Panc1 (cell line): ENCODE measurements around the gene PEDS1. TPM values are rescaled to one million over a fixed set of nuclear protein-coding genes. Genes with fewer than 3 reads are reported as not detected.

Experiments used
- ATAC-seq: fragments of 200-7000 bp; cut with Tn5 transposase; 2 replicates; pipeline ENCODE4 v1.9.1; 2020; ENCODE audit warnings: mild to moderate bottlenecking, moderate library complexity
- BruUV-seq: library from RNA; stranded (reverse); fragments of 400-500 nt; replicated peaks from 2 replicates; lab custom pipeline; 2021; lab: Mats Ljungman, UMichigan
- CTCF ChIA-PET: fragments of 300-600 bp; sonication (Branson Sonifier 250); formaldehyde crosslinking; loops from one replicate; lab custom pipeline; 2022; ENCODE audit warnings: antibody characterized with exemption; lab: Charles Lee
- POLR2A ChIA-PET: fragments of 300-600 bp; sonication (Branson Sonifier 250); formaldehyde crosslinking; loops from one replicate; lab custom pipeline; 2022; ENCODE audit warnings: antibody characterized with exemption; lab: Charles Lee
- DNase-seq: peaks from one replicate; pipeline ENCODE4 v3.0.0-alpha.2; 2010; ENCODE audit warnings: low read depth, low spot score
- H3K27ac ChIP-seq: 2 replicates; pipeline ENCODE4 v1.5.1; 2011; ENCODE audit warnings: mild to moderate bottlenecking, low read length, inconsistent platforms
- H3K27me3 ChIP-seq: fragments of 200-500 bp; sonication (Bioruptor generic); 2 replicates; pipeline ENCODE4 v1.6.0; 2014; ENCODE audit warnings: low read length, inconsistent platforms; ENCODE audit not compliant: control insufficient read depth, insufficient read depth
- H3K36me3 ChIP-seq: fragments of 200-500 bp; sonication (Bioruptor generic); 2 replicates; pipeline ENCODE4 v1.5.1; 2014; ENCODE audit warnings: inconsistent platforms, mild to moderate bottlenecking, low read length, moderate library complexity; ENCODE audit not compliant: control insufficient read depth, insufficient read depth
- H3K4me1 ChIP-seq: 2 replicates; pipeline ENCODE4 v1.5.1; 2011; ENCODE audit warnings: inconsistent platforms, mild to moderate bottlenecking, low read length, moderate library complexity; ENCODE audit not compliant: control insufficient read depth, insufficient read depth
- H3K4me3 ChIP-seq, 2 experiments: 2 replicates each; pipeline ENCODE4 v1.5.1; 2011 to 2012; ENCODE audit warnings: low read depth in 2 of 2, low read length in 2 of 2, mild to moderate bottlenecking in 2 of 2, inconsistent platforms in 1 of 2, moderate library complexity in 1 of 2
- H3K9me3 ChIP-seq: fragments of 200-500 bp; sonication (Bioruptor generic); 2 replicates; pipeline ENCODE4 v1.5.1; 2014; ENCODE audit warnings: low read depth, mild to moderate bottlenecking, inconsistent platforms, low read length, moderate library complexity; ENCODE audit not compliant: control insufficient read depth, insufficient read depth
- POLR2AphosphoS5 ChIP-seq: IDR thresholded peaks from 2 replicates; pipeline ENCODE4 v1.6.1; 2012; ENCODE audit warnings: mild to moderate bottlenecking, low read depth, low read length, moderate library complexity
- SIN3A ChIP-seq: IDR thresholded peaks from 2 replicates; pipeline ENCODE4 v1.6.1; 2012; ENCODE audit warnings: low read depth, mild to moderate bottlenecking, low read length, moderate library complexity, borderline replicate concordance; ENCODE audit not compliant: insufficient read depth
- TCF7L2 ChIP-seq: IDR thresholded peaks from 2 replicates; pipeline ENCODE4 v1.6.1; 2011; ENCODE audit warnings: mild to moderate bottlenecking, low read depth, low read length, inconsistent platforms
- in situ Hi-C: cut with HindIII; loops from 2 replicates; pipeline ENCODE4 v1.10.0; 2016; ENCODE audit warnings: low sequenced_read_pairs, low pct_unique_long_range_greater_than_20kb
- intact Hi-C: fragments of 100-400 bp; cut with micrococcal nuclease; formaldehyde crosslinking; loops from one replicate; pipeline ENCODE4 v1.10.0; 2022; ENCODE audit not compliant: unreplicated experiment
- total RNA-seq: library from RNA; stranded (reverse); gene quantifications from one replicate; pipeline ENCODE4 v1.2.1, GENCODE V29; 2021; ENCODE audit not compliant: unreplicated experiment
- TF ChIP-seq, protein P1 (sequence below): fragments of 450-650 bp; IDR thresholded peaks from 2 replicates; pipeline ENCODE4 v1.5.1; 2017; ENCODE audit warnings: mild to moderate bottlenecking
- TF ChIP-seq, protein P2 (sequence below), 2 experiments: IDR thresholded peaks; 2 replicates each; pipeline ENCODE4 v1.6.1; 2011 to 2012; ENCODE audit warnings: low read depth in 2 of 2, control low read depth in 1 of 2, low read length in 1 of 2, mild to moderate bottlenecking in 1 of 2, moderate library complexity in 1 of 2; ENCODE audit not compliant: insufficient read depth in 1 of 2

Gene PEDS1
- total RNA-seq, 1 experiment from 2014 or later: 88.9 TPM

DNA sequence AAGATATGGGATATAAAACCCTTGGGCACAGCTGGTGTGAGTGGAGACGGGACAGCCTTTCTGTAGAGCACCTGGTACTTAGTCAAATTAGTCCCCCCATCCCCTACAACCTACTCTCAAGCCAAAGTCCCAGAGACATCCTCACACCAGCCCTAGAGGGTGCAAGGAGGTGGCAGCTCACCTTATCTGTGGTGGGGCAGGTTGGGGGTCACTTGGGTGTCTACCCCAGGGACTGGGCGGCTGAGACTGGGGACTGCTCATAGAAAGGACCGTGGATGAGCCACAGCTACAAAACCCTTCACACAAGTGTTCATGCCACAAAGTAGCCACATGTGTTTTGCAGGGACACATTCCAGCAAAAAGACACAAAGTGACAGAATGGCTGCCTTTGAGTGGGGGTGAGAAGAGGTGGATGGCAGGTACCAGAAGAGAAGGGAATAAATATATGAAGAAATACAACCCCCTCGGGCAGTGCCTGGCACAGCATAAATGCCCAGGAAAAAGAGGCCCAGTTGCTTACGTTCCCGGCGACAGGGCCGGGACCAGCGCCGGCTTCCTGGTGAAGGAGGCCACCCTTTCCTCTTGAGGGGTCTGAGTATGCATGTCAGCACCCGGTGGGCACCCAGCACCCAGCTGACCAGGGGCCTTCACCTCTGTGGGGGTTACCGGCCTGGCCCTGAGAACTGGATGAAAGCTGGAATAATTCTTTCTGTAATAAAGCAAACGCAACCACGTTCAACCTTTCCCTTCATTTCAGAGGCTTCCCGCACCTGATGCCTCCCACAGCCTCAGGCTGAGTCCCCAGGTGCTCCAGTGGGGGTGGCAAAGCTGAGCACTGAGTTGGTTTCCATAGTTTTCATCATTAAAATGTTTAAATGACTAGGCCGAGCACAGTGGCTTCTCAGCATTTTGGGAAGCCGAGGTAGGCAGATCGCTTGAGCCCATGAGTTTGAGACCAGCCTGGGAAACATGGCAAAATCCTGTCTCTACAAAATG is 22.7 kb upstream of the PEDS1 start:
- ChIA-PET POLR2A (interaction anchor here (0.6 kb wide), 1 partner anchor 27 kb away, joined by 3 read pairs; no protein-coding TSS in a partner anchor), CTCF (no interaction called here)
- no peak for ATAC-seq
- no peak for DNase-seq
- no peaks in the 10 kb centered on the region for H3K36me3 ChIP-seq
- no peak overlapping the region for H3K27ac ChIP-seq
- H3K27me3 ChIP-seq: no peaks in the 10 kb centered on the region
- H3K4me3 ChIP-seq: no peak overlapping the region
- intact Hi-C loops: loop anchor here (5.0 kb wide), 1 partner anchor 194 kb away; the partner anchor contains the start of gene SNAI1
- in situ Hi-C loops: no loop called here
- H3K4me1 ChIP-seq: peaks cover 7% of the 10 kb centered on the region
- TF ChIP-seq, protein P1, sequence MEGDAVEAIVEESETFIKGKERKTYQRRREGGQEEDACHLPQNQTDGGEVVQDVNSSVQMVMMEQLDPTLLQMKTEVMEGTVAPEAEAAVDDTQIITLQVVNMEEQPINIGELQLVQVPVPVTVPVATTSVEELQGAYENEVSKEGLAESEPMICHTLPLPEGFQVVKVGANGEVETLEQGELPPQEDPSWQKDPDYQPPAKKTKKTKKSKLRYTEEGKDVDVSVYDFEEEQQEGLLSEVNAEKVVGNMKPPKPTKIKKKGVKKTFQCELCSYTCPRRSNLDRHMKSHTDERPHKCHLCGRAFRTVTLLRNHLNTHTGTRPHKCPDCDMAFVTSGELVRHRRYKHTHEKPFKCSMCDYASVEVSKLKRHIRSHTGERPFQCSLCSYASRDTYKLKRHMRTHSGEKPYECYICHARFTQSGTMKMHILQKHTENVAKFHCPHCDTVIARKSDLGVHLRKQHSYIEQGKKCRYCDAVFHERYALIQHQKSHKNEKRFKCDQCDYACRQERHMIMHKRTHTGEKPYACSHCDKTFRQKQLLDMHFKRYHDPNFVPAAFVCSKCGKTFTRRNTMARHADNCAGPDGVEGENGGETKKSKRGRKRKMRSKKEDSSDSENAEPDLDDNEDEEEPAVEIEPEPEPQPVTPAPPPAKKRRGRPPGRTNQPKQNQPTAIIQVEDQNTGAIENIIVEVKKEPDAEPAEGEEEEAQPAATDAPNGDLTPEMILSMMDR: no peak
- TF ChIP-seq SIN3A: no peak
- TF ChIP-seq TCF7L2: no peak
- TF ChIP-seq, protein P2, sequence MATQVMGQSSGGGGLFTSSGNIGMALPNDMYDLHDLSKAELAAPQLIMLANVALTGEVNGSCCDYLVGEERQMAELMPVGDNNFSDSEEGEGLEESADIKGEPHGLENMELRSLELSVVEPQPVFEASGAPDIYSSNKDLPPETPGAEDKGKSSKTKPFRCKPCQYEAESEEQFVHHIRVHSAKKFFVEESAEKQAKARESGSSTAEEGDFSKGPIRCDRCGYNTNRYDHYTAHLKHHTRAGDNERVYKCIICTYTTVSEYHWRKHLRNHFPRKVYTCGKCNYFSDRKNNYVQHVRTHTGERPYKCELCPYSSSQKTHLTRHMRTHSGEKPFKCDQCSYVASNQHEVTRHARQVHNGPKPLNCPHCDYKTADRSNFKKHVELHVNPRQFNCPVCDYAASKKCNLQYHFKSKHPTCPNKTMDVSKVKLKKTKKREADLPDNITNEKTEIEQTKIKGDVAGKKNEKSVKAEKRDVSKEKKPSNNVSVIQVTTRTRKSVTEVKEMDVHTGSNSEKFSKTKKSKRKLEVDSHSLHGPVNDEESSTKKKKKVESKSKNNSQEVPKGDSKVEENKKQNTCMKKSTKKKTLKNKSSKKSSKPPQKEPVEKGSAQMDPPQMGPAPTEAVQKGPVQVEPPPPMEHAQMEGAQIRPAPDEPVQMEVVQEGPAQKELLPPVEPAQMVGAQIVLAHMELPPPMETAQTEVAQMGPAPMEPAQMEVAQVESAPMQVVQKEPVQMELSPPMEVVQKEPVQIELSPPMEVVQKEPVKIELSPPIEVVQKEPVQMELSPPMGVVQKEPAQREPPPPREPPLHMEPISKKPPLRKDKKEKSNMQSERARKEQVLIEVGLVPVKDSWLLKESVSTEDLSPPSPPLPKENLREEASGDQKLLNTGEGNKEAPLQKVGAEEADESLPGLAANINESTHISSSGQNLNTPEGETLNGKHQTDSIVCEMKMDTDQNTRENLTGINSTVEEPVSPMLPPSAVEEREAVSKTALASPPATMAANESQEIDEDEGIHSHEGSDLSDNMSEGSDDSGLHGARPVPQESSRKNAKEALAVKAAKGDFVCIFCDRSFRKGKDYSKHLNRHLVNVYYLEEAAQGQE (IDR thresholded peaks at IDR 0.05; ENCODE audit: insufficient read depth in 1 of 2, low read depth in 2 of 2, low read length in 1 of 2): no peak
- no peak for TF ChIP-seq POLR2AphosphoS5
- no TSS peak for BruUV-seq
- H3K9me3 ChIP-seq: no peaks in the 10 kb centered on the region

DNA sequence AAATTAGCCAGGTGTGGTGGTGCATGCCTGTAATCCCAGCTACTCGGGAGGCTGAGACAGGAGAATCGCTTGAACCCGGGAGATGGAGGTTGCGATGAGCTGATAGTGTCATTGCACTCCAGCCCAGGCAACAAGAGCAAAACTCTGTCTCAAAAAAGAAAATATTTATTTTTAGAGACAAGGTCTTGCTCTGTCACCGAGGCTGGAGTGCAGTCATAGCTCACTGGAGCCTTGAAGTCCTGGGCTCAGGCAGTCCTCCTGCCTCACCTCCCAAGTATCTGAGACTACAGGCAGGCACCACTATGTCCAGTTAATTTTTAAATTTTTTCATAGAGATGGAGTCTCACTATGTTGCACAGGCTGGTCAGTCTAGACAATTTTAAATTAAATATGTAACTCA is 20.9 kb upstream of the PEDS1 start:
- no peak overlapping the region for H3K27ac ChIP-seq
- ChIA-PET POLR2A (no interaction called here), CTCF (no interaction called here)
- TF ChIP-seq POLR2AphosphoS5 (no peak), SIN3A (no peak), TCF7L2 (no peak)
- TF ChIP-seq, protein P1: no peak
- TF ChIP-seq, protein P2 (IDR thresholded peaks at IDR 0.05; ENCODE audit: insufficient read depth in 1 of 2, low read depth in 2 of 2, low read length in 1 of 2): no peak
- H3K4me1 ChIP-seq: peaks cover 15% of the 10 kb centered on the region
- intact Hi-C loops: no loop called here
- in situ Hi-C loops: no loop called here
- H3K27me3 ChIP-seq: no peaks in the 10 kb centered on the region
- no peaks in the 10 kb centered on the region for H3K36me3 ChIP-seq
- no peaks in the 10 kb centered on the region for H3K9me3 ChIP-seq
- no TSS peak for BruUV-seq
- ATAC-seq: no peak
- no peak for DNase-seq
- H3K4me3 ChIP-seq: no peak overlapping the region
